ENCODE results near the gene OAF. TPM values are rescaled to one million over a fixed set of nuclear protein-coding genes. Genes with fewer than 3 reads are reported as not detected.

OAF gene
- total and polyA plus RNA-seq, 2 of the 8 experiments (the other 6 are each of a cell fraction or from before 2014, with no cell fraction given), result 1.3 to 1.5 TPM

DNA sequence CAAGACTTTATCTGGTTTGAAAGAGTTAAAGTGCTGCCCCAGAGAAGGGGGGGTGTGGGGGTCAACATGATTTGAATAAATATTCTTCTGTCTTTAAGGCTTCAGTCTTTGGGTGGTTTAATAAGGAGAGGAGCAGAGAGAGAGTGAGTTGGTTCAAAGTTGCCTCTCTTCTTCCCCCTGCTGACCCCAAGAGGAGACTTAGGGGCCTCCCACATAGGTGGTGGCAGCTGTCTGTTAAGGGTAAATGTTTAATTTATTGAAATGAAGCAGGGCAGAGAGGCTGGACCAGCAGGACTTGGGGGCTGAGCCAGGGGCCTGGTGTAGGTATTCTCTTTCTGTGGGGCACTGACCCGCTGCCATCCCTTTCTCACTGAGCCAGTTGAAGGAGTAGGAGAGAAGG lies 34.6 kb downstream of the OAF start:
- H3K4me1 ChIP-seq (replicated peaks in 1 of 4; ENCODE audit: control insufficient read depth in 3 of 4, insufficient read depth in 4 of 4, low read length in 3 of 4), result peaks cover 2 to 19% (median 5%) of the 10 kb centered on the region in 4 experiments
- no peak overlapping the region for H2AFZ ChIP-seq (ENCODE audit: low read length)
- no peak overlapping the region for H3K56ac ChIP-seq (replicated peaks; ENCODE audit: insufficient read length, low read depth, low read length)
- no peak overlapping the region for H3K14ac ChIP-seq (ENCODE audit: insufficient read length)
- no peak overlapping the region for H2BK120ac ChIP-seq (replicated peaks; ENCODE audit: low read depth, low read length)
- H3K23ac ChIP-seq (ENCODE audit: insufficient read length), result no peak overlapping the region
- peaks cover under 1% of the 10 kb centered on the region; the same call in 1 of the 2 replicates for H3K23me2 ChIP-seq (ENCODE audit: low read depth, low read length)
- no peak overlapping the region for H3K4ac ChIP-seq (replicated peaks; ENCODE audit: insufficient read length, low read depth, low read length)
- no peak overlapping the region for H3K27ac ChIP-seq (ENCODE audit: low read depth, low read length)
- CTCF ChIA-PET (ENCODE audit: partially characterized antibody), result interaction anchor here (1.2 to 41.2 kb wide), 11 partner anchors 8 to 452 kb away, joined by 3 to 1412 read pairs (median 10); partner anchors contain the start of gene POU2F3
- no peak overlapping the region for H4K8ac ChIP-seq (ENCODE audit: extremely low read depth, insufficient read depth, low read length)
- WGBS, 2 experiments (ENCODE audit: extremely low coverage in 1 of 2, insufficient coverage in 1 of 2, insufficient read length in 1 of 2, insufficient replicate concordance in 2 of 2, low coverage in 1 of 2, low lambda C conversion rate in 2 of 2, missing lambda C conversion rate in 1 of 2), result 82% methylated on average over 1 of the region's 1 CpG; no CpG with 5 or more reads in 1 of the 2 experiments
- no peaks in the 10 kb centered on the region for H3K79me2 ChIP-seq (ENCODE audit: control insufficient read depth in 1 of 2, insufficient read depth in 2 of 2, low read length in 2 of 2)
- POLR2A ChIA-PET (ENCODE audit: partially characterized antibody), result interaction anchor here (1.2 to 1.3 kb wide), 3 partner anchors 9 to 39 kb away, joined by 3 to 4 read pairs (median 3); no protein-coding TSS in a partner anchor
- no peaks in the 10 kb centered on the region for H3K9me3 ChIP-seq (ENCODE audit: insufficient read depth in 2 of 2, low read depth in 1 of 2, low read length in 1 of 2)
- no peak for FAIRE-seq
- H3K4me2 ChIP-seq (ENCODE audit: insufficient read depth in 1 of 2, low read depth in 2 of 2, low read length in 2 of 2), result 0 out of 4 replicates have a peak overlapping the region, but pooled peaks of 1 of the 2 experiments have one; percentile 4
- no peak overlapping the region for H3K4me3 ChIP-seq (ENCODE audit: extremely low read depth in 1 of 4, insufficient read depth in 2 of 4, low read depth in 3 of 4, low read length in 4 of 4)
- peaks cover 0 to 15% (median 13%) of the 10 kb centered on the region in 4 experiments; a peak in 6 of 7 replicates for H3K27me3 ChIP-seq (replicated peaks in 1 of 4; ENCODE audit: control insufficient read depth in 3 of 4, extremely low read depth in 1 of 4, insufficient read depth in 3 of 4, low read length in 3 of 4)
- no peaks in the 10 kb centered on the region for H3K36me3 ChIP-seq (ENCODE audit: control insufficient read depth in 2 of 4, insufficient read depth in 4 of 4, low read length in 3 of 4)
- no peaks in the 10 kb centered on the region for H3K79me1 ChIP-seq (ENCODE audit: low read depth, low read length)
- H4K91ac ChIP-seq (replicated peaks; ENCODE audit: insufficient read length, low read length), result no peak overlapping the region
- H3K9ac ChIP-seq (replicated peaks in 1 of 4; ENCODE audit: extremely low read depth in 1 of 4, low read depth in 3 of 4, low read length in 3 of 4), result no peak overlapping the region
- no peak overlapping the region for H2BK12ac ChIP-seq (ENCODE audit: low read depth, low read length)
- no peak overlapping the region for H2AK5ac ChIP-seq (ENCODE audit: low read depth, low read length)
- H3K18ac ChIP-seq (ENCODE audit: extremely low read depth, low read length), result peak overlapping the region; percentile 42; the same call in 1 of the 2 replicates
- no peak for DNase-seq (ENCODE audit: low read depth in 1 of 2, low spot score in 2 of 2)
- 0 out of 2 replicates have a peak overlapping the region, but pooled peaks have one; percentile 36 for H2BK15ac ChIP-seq (ENCODE audit: low read length)
- H4K20me1 ChIP-seq (replicated peaks in 1 of 2; ENCODE audit: control insufficient read depth in 1 of 2, insufficient read depth in 2 of 2, low read length in 2 of 2), result no peaks in the 10 kb centered on the region
- no peak overlapping the region; the same call in 1 of the 2 replicates for H2BK5ac ChIP-seq (ENCODE audit: low read depth, low read length)
- H4K5ac ChIP-seq (ENCODE audit: insufficient read length, low read depth, low read length), result no peak overlapping the region
- H2BK20ac ChIP-seq (ENCODE audit: low read length), result peak overlapping the region; percentile 29; the same call in 1 of the 2 replicates
- TF ChIP-seq POLR2AphosphoS5 (IDR thresholded peaks at IDR 0.05; ENCODE audit: low read depth, low read length) (no peak), JUN (IDR thresholded peaks at IDR 0.05; ENCODE audit: low read depth, low read length) (no peak), SUZ12 (IDR thresholded peaks at IDR 0.05; ENCODE audit: low read length) (no peak), POU5F1 (IDR thresholded peaks at IDR 0.05; ENCODE audit: low read depth, low read length) (no peak), EP300 (IDR thresholded peaks at IDR 0.05; ENCODE audit: borderline replicate concordance in 1 of 2, low read depth in 2 of 2, low read length in 2 of 2) (no peak), KDM1A (IDR thresholded peaks at IDR 0.05; ENCODE audit: borderline replicate concordance, low read length) (no peak), CTCF (IDR thresholded peaks at IDR 0.05; ENCODE audit: control extremely low read depth in 1 of 3, insufficient read depth in 1 of 3, low read depth in 1 of 3, low read length in 3 of 3) (no peak), RFX5 (IDR thresholded peaks at IDR 0.05; ENCODE audit: borderline replicate concordance, low read depth, low read length) (no peak)
- TF ChIP-seq, protein P1, sequence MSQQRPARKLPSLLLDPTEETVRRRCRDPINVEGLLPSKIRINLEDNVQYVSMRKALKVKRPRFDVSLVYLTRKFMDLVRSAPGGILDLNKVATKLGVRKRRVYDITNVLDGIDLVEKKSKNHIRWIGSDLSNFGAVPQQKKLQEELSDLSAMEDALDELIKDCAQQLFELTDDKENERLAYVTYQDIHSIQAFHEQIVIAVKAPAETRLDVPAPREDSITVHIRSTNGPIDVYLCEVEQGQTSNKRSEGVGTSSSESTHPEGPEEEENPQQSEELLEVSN (IDR thresholded peaks at IDR 0.05), result no peak

Data from H1 (cell line).